Jurkat, Clone E6-1 (cell line): ENCODE results near the gene RAPGEF3. TPM values are rescaled to one million over a fixed set of nuclear protein-coding genes. Genes with fewer than 3 reads are reported as not detected.

Source experiments
- DNase-seq: peaks from one replicate; pipeline ENCODE4 v3.0.0-alpha.2; 2011; ENCODE audit warnings: low read depth, low spot score
- H3K4me3 ChIP-seq: 2 replicates; pipeline ENCODE4 v1.5.1; 2011; ENCODE audit warnings: mild to moderate bottlenecking, low read length, control low read depth, moderate library complexity
- polyA plus RNA-seq: library from polyadenylated mRNA; unstranded; fragments of >200 nt; gene quantifications from one replicate; pipeline ENCODE4 v1.2.1, GENCODE V29; 2012; ENCODE audit warnings: missing spikeins; ENCODE audit not compliant: insufficient read length, insufficient read depth

The RAPGEF3 gene
- polyA plus RNA-seq, result 1.3 TPM

GRCh38 chr12:47758834-47759690, at the start of gene RAPGEF3:
Gene RAPGEF3, minus strand, starts transcription at chr12:47758880. Its CDS starts 324 bp downstream, at chr12:47758556.
- DNase-seq, result peak; percentile 42
- peak within 1 kb of the TSS; percentile 65 for H3K4me3 ChIP-seq

- DNase-seq, result peak; percentile 81
- peak overlapping the region; percentile 34 for H3K4me3 ChIP-seq
These were observed 49.4 kb upstream of the RAPGEF3 start for GRCh38 chr12:47808050-47808449.

- H3K4me3 ChIP-seq, result no peak overlapping the region
These were observed 48.7 kb upstream of the RAPGEF3 start for GRCh38 chr12:47807338-47807737.

GRCh38 chr12:47805417-47805816, 46.7 kb upstream of the RAPGEF3 start:
- no peak for DNase-seq
- H3K4me3 ChIP-seq, result no peak overlapping the region

More at GRCh38 chr12:47807338-47807737, 48.7 kb upstream of the RAPGEF3 start:
- no peak for DNase-seq

GRCh38 chr12:47804171-47804570, 45.5 kb upstream of the RAPGEF3 start:
- no peak overlapping the region for H3K4me3 ChIP-seq

GRCh38 chr12:47803191-47803875, 44.7 kb upstream of the RAPGEF3 start:
- no peak overlapping the region for H3K4me3 ChIP-seq
- DNase-seq, result no peak

More at GRCh38 chr12:47804171-47804570, 45.5 kb upstream of the RAPGEF3 start:
- DNase-seq, result no peak

- no peak for DNase-seq
- H3K4me3 ChIP-seq, result no peak overlapping the region
These were observed 43.6 kb upstream of the RAPGEF3 start for GRCh38 chr12:47802312-47802711.

GRCh38 chr12:47801904-47802246, 43.2 kb upstream of the RAPGEF3 start:
- no peak overlapping the region for H3K4me3 ChIP-seq
- no peak for DNase-seq

GRCh38 chr12:47801170-47801903, 42.7 kb upstream of the RAPGEF3 start:
- no peak overlapping the region for H3K4me3 ChIP-seq
- DNase-seq, result no peak

- H3K4me3 ChIP-seq, result no peak overlapping the region
- DNase-seq, result no peak
These were observed 41.9 kb upstream of the RAPGEF3 start for GRCh38 chr12:47800582-47800981.

- no peak for DNase-seq
- no peak overlapping the region for H3K4me3 ChIP-seq
These were observed 40.8 kb upstream of the RAPGEF3 start for GRCh38 chr12:47799357-47799955.

- H3K4me3 ChIP-seq, result no peak overlapping the region
- DNase-seq, result no peak
These were observed 39.8 kb upstream of the RAPGEF3 start for GRCh38 chr12:47798382-47798948.

GRCh38 chr12:47797441-47797840, 38.8 kb upstream of the RAPGEF3 start:
- no peak overlapping the region for H3K4me3 ChIP-seq
- DNase-seq, result no peak

GRCh38 chr12:47795814-47796411, 37.2 kb upstream of the RAPGEF3 start:
- DNase-seq, result no peak
- H3K4me3 ChIP-seq, result no peak overlapping the region

- no peak overlapping the region for H3K4me3 ChIP-seq
- DNase-seq, result no peak
These were observed 36.6 kb upstream of the RAPGEF3 start for GRCh38 chr12:47795121-47795813.

GRCh38 chr12:47794679-47795078, 36.0 kb upstream of the RAPGEF3 start:
- no peak overlapping the region for H3K4me3 ChIP-seq
- no peak for DNase-seq

- H3K4me3 ChIP-seq, result no peak overlapping the region
- DNase-seq, result no peak
These were observed 34.5 kb upstream of the RAPGEF3 start for GRCh38 chr12:47793015-47793681.

GRCh38 chr12:47791874-47792273, 33.2 kb upstream of the RAPGEF3 start:
- DNase-seq, result no peak
- no peak overlapping the region for H3K4me3 ChIP-seq
